ENCODE data around the gene ATG9B. TPM values are rescaled to one million over a fixed set of nuclear protein-coding genes. Genes with fewer than 3 reads are reported as not detected.

Gene ATG9B
- total RNA-seq, 1 donor from 2014 or later, result not detected

- intact Hi-C loops (cut with DNase I), result no loop called here
- no peak for DNase-seq
- no peak for ATAC-seq (ENCODE audit: poor library complexity)
These were observed 14.3 kb downstream of the ATG9B start for GRCh38 chr7:151010037-151010306.

- ATAC-seq (ENCODE audit: poor library complexity), result no peak
- intact Hi-C loops (cut with DNase I), result no loop called here
- DNase-seq, result no peak
These were observed 14.8 kb downstream of the ATG9B start for GRCh38 chr7:151009327-151010036.

GRCh38 chr7:151008511-151009323, 15.6 kb downstream of the ATG9B start:
- peak; percentile 70 for ATAC-seq (ENCODE audit: poor library complexity)
- intact Hi-C loops (cut with DNase I), result no loop called here
- DNase-seq, result peak; percentile 85

- DNase-seq (no peak), ATAC-seq (ENCODE audit: poor library complexity) (peak; percentile 40)
- intact Hi-C loops (cut with DNase I), result no loop called here
These were observed 16.2 kb downstream of the ATG9B start for GRCh38 chr7:151008143-151008510.

GRCh38 chr7:151007469-151007898, 16.8 kb downstream of the ATG9B start:
- peak; percentile 30 for ATAC-seq (ENCODE audit: poor library complexity)
- intact Hi-C loops (cut with DNase I), result no loop called here
- no peak for DNase-seq

- DNase-seq, result no peak
- no peak for ATAC-seq (ENCODE audit: poor library complexity)
- intact Hi-C loops (cut with DNase I), result no loop called here
These were observed 17.5 kb downstream of the ATG9B start for GRCh38 chr7:151006590-151007300.

- intact Hi-C loops (cut with DNase I), result no loop called here
- no peak for DNase-seq
- no peak for ATAC-seq (ENCODE audit: poor library complexity)
These were observed 18.7 kb downstream of the ATG9B start for GRCh38 chr7:151005566-151005965.

- DNase-seq (no peak), ATAC-seq (ENCODE audit: poor library complexity) (no peak)
- intact Hi-C loops (cut with DNase I), result no loop called here
These were observed 20.7 kb downstream of the ATG9B start for GRCh38 chr7:151003572-151003971.

GRCh38 chr7:151001546-151001945, 22.7 kb downstream of the ATG9B start:
- DNase-seq, result no peak
- intact Hi-C loops (cut with DNase I), result no loop called here
- no peak for ATAC-seq (ENCODE audit: poor library complexity)

GRCh38 chr7:151000897-151001495, 23.3 kb downstream of the ATG9B start:
- DNase-seq (no peak), ATAC-seq (ENCODE audit: poor library complexity) (no peak)
- intact Hi-C loops (cut with DNase I), result no loop called here

GRCh38 chr7:150999497-151000230, 24.6 kb downstream of the ATG9B start:
- ATAC-seq (ENCODE audit: poor library complexity) (no peak), DNase-seq (no peak)
- intact Hi-C loops (cut with DNase I), result no loop called here

- no peak for ATAC-seq (ENCODE audit: poor library complexity)
- intact Hi-C loops (cut with DNase I), result no loop called here
- DNase-seq, result no peak
These were observed 25.3 kb downstream of the ATG9B start for GRCh38 chr7:150999001-150999400.

GRCh38 chr7:150998341-150998740, 26.0 kb downstream of the ATG9B start:
- no peak for DNase-seq
- ATAC-seq (ENCODE audit: poor library complexity), result no peak
- intact Hi-C loops (cut with DNase I), result no loop called here

GRCh38 chr7:150997817-150998216, 26.5 kb downstream of the ATG9B start:
- DNase-seq (no peak), ATAC-seq (ENCODE audit: poor library complexity) (no peak)
- intact Hi-C loops (cut with DNase I), result no loop called here

- no peak for DNase-seq
- intact Hi-C loops (cut with DNase I), result no loop called here
- ATAC-seq (ENCODE audit: poor library complexity), result no peak
These were observed 27.2 kb downstream of the ATG9B start for GRCh38 chr7:150997075-150997511.

- DNase-seq, result no peak
- intact Hi-C loops (cut with DNase I), result no loop called here
- ATAC-seq (ENCODE audit: poor library complexity), result no peak
These were observed 27.8 kb downstream of the ATG9B start for GRCh38 chr7:150996376-150997074.

- intact Hi-C loops (cut with DNase I), result no loop called here
- ATAC-seq (ENCODE audit: poor library complexity) (no peak), DNase-seq (no peak)
These were observed 29.3 kb downstream of the ATG9B start for GRCh38 chr7:150994838-150995510.
